Measurements from ENCODE around the gene CARD19. TPM values are rescaled to one million over a fixed set of nuclear protein-coding genes. Genes with fewer than 3 reads are reported as not detected.

CARD19 gene
- total and polyA plus RNA-seq, 2 donors (not counting 1 experiment from before 2014, with no cell fraction given), result 31.9 to 63.4 TPM

GRCh38 chr9:93137362-93137761 is 41.3 kb downstream of the CARD19 start:
- no peak overlapping the region for H3K4me3 ChIP-seq (ENCODE audit: control extremely low read depth in 1 of 5, extremely low read depth in 1 of 5, insufficient read depth in 1 of 5, low read depth in 2 of 5, low read length in 4 of 5)
- Mint-ChIP-seq H3K27ac (no peak overlapping the region), H3K4me3 (no peak overlapping the region), H3K4me1 (peaks cover 43% of the 10 kb centered on the region), H3K9me3 (ENCODE audit: insufficient read depth) (peaks cover 3% of the 10 kb centered on the region), H3K27me3 (no peaks in the 10 kb centered on the region)
- TF ChIP-seq CTCF (IDR thresholded peaks at IDR 0.05) (no peak), EZH2 (IDR thresholded peaks at IDR 0.05; ENCODE audit: borderline replicate concordance, insufficient read depth, low read depth, low read length, poor library complexity, severe bottlenecking) (no peak)
- H3K4me1 ChIP-seq (ENCODE audit: control insufficient read depth in 2 of 2, insufficient read depth in 2 of 2, low read length in 2 of 2), result peaks cover 25 to 42% of the 10 kb centered on the region in 2 donors
- no peak overlapping the region for H3K4me2 ChIP-seq (replicated peaks; ENCODE audit: low read depth, low read length, poor library complexity, severe bottlenecking)
- H3K27me3 ChIP-seq (replicated peaks in 1 of 4; ENCODE audit: control extremely low read depth in 1 of 4, control insufficient read depth in 3 of 4, insufficient read depth in 4 of 4, low read length in 3 of 4), result peaks cover 0 to 20% (median 0%) of the 10 kb centered on the region in 4 experiments
- WGBS (ENCODE audit: insufficient coverage), result 93% methylated on average over 10 of the region's 11 CpGs
- ATAC-seq (ENCODE audit: low read depth) (no peak), DNase-seq (no peak)
- no peak overlapping the region for H3K9ac ChIP-seq (ENCODE audit: low read length)
- ChIA-PET CTCF (interaction anchor here (3.0 kb wide), 1 partner anchor 28 kb away, joined by 7 read pairs; no protein-coding TSS in a partner anchor), POLR2A (no interaction called here)
- intact Hi-C loops (cut with micrococcal nuclease), result loop anchor here (10.0 kb wide), 1 partner anchor 427 kb away; no protein-coding TSS in a partner anchor
- H3K27ac ChIP-seq (ENCODE audit: low read length in 2 of 2), result no peak overlapping the region
- peaks cover 12% of the 10 kb centered on the region for H4K20me1 ChIP-seq (ENCODE audit: control insufficient read depth, insufficient read depth, low read length, poor library complexity, severe bottlenecking)
- no peak overlapping the region for H2AFZ ChIP-seq (ENCODE audit: insufficient read depth, low read depth, low read length, poor library complexity, severe bottlenecking)
- H3K79me2 ChIP-seq (ENCODE audit: control insufficient read depth, insufficient read depth, low read length), result peaks cover 14% of the 10 kb centered on the region
- no peaks in the 10 kb centered on the region for H3K36me3 ChIP-seq (replicated peaks in 1 of 2; ENCODE audit: control extremely low read depth in 1 of 2, control insufficient read depth in 1 of 2, extremely low read depth in 1 of 2, insufficient read depth in 2 of 2, low read length in 1 of 2)
- peaks cover 0 to 9% (median 4%) of the 10 kb centered on the region in 3 donors for H3K9me3 ChIP-seq (ENCODE audit: control extremely low read depth in 1 of 3, control insufficient read depth in 2 of 3, insufficient read depth in 1 of 3, low read length in 2 of 3)

GRCh38 chr9:93138171-93138764 is 42.3 kb downstream of the CARD19 start:
- no peak overlapping the region for H3K27ac ChIP-seq (ENCODE audit: low read length in 2 of 2)
- peak overlapping the region; percentile 11 for H3K4me2 ChIP-seq (replicated peaks; ENCODE audit: low read depth, low read length, poor library complexity, severe bottlenecking)
- peaks cover 0 to 9% (median 4%) of the 10 kb centered on the region in 3 donors for H3K9me3 ChIP-seq (ENCODE audit: control extremely low read depth in 1 of 3, control insufficient read depth in 2 of 3, insufficient read depth in 1 of 3, low read length in 2 of 3)
- no peak overlapping the region for H3K9ac ChIP-seq (ENCODE audit: low read length)
- peaks cover 0 to 19% (median 0%) of the 10 kb centered on the region in 4 experiments for H3K27me3 ChIP-seq (replicated peaks in 1 of 4; ENCODE audit: control extremely low read depth in 1 of 4, control insufficient read depth in 3 of 4, insufficient read depth in 4 of 4, low read length in 3 of 4)
- no peak overlapping the region for H2AFZ ChIP-seq (ENCODE audit: insufficient read depth, low read depth, low read length, poor library complexity, severe bottlenecking)
- no peaks in the 10 kb centered on the region for H3K36me3 ChIP-seq (replicated peaks in 1 of 2; ENCODE audit: control extremely low read depth in 1 of 2, control insufficient read depth in 1 of 2, extremely low read depth in 1 of 2, insufficient read depth in 2 of 2, low read length in 1 of 2)
- H3K79me2 ChIP-seq (ENCODE audit: control insufficient read depth, insufficient read depth, low read length), result peaks cover 5% of the 10 kb centered on the region
- WGBS (ENCODE audit: insufficient coverage), result 7% methylated on average over 5 of the region's 7 CpGs
- H3K4me1 ChIP-seq (ENCODE audit: control insufficient read depth in 2 of 2, insufficient read depth in 2 of 2, low read length in 2 of 2), result peaks cover 19 to 39% of the 10 kb centered on the region in 2 donors
- Mint-ChIP-seq H3K4me1 (peaks cover 39% of the 10 kb centered on the region), H3K9me3 (ENCODE audit: insufficient read depth) (peaks cover 3% of the 10 kb centered on the region), H3K27me3 (no peaks in the 10 kb centered on the region), H3K4me3 (no peak overlapping the region), H3K27ac (peak overlapping the region; percentile 26)
- H4K20me1 ChIP-seq (ENCODE audit: control insufficient read depth, insufficient read depth, low read length, poor library complexity, severe bottlenecking), result peaks cover 6% of the 10 kb centered on the region
- no peak overlapping the region for H3K4me3 ChIP-seq (ENCODE audit: control extremely low read depth in 1 of 5, extremely low read depth in 1 of 5, insufficient read depth in 1 of 5, low read depth in 2 of 5, low read length in 4 of 5)
- intact Hi-C loops (cut with micrococcal nuclease), result loop anchor here (10.0 kb wide), 1 partner anchor 427 kb away; no protein-coding TSS in a partner anchor
- no peak for TF ChIP-seq EZH2 (IDR thresholded peaks at IDR 0.05; ENCODE audit: borderline replicate concordance, insufficient read depth, low read depth, low read length, poor library complexity, severe bottlenecking)
- TF ChIP-seq CTCF (IDR thresholded peaks at IDR 0.05), result no peak
- peak; percentile 43 for DNase-seq
- ChIA-PET POLR2A (no interaction called here), CTCF (interaction anchor here (0.9 to 3.0 kb wide), 3 partner anchors 29 to 135 kb away, joined by 3 to 7 read pairs (median 4); no protein-coding TSS in a partner anchor)
- ATAC-seq (ENCODE audit: low read depth), result no peak
